Suprapubic skin (tissue), 3 donors: ENCODE measurements around the gene SYNPO.

ENCODE experiments used
- EP300 ChIP-seq: sonication (generic); formaldehyde crosslinking; IDR thresholded peaks from one replicate; pipeline ENCODE4 v1.6.1; 2017; ENCODE audit warnings: antibody characterized with exemption
- POLR2A ChIP-seq, 2 donors: fragments of 450-650 bp; IDR thresholded peaks; one replicate each; pipeline ENCODE4 v1.6.1; 2017; ENCODE audit warnings: antibody characterized with exemption in 2 of 2, mild to moderate bottlenecking in 2 of 2, moderate library complexity in 2 of 2
- TF ChIP-seq, protein P1 (sequence below), 2 donors: fragments of 200-600 bp in 1 of 2; fragments of 450-650 bp in 1 of 2; sonication (generic) in 1 of 2; IDR thresholded peaks; one replicate each; pipeline ENCODE4 v1.5.1; 2016 to 2019; ENCODE audit warnings: antibody characterized with exemption in 2 of 2, mild to moderate bottlenecking in 1 of 2, moderate library complexity in 1 of 2

DNA sequence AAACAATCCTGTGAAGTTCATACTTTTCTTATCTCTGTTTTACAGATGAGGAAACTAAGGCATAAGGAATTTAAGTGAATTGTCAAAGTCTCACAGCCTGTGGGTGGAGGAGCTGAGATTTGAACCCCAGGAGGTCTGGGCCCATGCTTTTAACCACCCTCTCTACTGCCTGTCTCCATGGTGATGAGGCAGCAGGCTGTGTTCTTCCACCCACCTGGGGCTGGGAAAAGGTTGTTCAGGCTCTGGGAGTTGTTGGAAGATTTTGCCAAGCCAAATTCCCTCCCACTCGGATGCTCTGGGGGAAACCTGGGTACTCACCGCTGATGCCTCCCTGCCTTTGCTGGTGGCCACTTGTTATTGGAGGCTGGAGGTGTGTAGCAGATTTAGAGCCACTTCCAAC is 18.3 kb upstream of the SYNPO start:
- TF ChIP-seq, protein P1, sequence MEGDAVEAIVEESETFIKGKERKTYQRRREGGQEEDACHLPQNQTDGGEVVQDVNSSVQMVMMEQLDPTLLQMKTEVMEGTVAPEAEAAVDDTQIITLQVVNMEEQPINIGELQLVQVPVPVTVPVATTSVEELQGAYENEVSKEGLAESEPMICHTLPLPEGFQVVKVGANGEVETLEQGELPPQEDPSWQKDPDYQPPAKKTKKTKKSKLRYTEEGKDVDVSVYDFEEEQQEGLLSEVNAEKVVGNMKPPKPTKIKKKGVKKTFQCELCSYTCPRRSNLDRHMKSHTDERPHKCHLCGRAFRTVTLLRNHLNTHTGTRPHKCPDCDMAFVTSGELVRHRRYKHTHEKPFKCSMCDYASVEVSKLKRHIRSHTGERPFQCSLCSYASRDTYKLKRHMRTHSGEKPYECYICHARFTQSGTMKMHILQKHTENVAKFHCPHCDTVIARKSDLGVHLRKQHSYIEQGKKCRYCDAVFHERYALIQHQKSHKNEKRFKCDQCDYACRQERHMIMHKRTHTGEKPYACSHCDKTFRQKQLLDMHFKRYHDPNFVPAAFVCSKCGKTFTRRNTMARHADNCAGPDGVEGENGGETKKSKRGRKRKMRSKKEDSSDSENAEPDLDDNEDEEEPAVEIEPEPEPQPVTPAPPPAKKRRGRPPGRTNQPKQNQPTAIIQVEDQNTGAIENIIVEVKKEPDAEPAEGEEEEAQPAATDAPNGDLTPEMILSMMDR (IDR thresholded peaks at IDR 0.05), result no peak
- TF ChIP-seq POLR2A (IDR thresholded peaks at IDR 0.05) (no peak), EP300 (no peak)
